ENCODE data around the gene PXK. TPM values are rescaled to one million over a fixed set of nuclear protein-coding genes. Genes with fewer than 3 reads are reported as not detected.
"Not testable (repeated sequence)": the region's sequence is repeated elsewhere in the genome, so short reads cannot be mapped to it uniquely, and the experiment has no call there.

PXK gene
- total RNA-seq: 10 to 100 TPM; 50.7 to 51.2 TPM

DNA sequence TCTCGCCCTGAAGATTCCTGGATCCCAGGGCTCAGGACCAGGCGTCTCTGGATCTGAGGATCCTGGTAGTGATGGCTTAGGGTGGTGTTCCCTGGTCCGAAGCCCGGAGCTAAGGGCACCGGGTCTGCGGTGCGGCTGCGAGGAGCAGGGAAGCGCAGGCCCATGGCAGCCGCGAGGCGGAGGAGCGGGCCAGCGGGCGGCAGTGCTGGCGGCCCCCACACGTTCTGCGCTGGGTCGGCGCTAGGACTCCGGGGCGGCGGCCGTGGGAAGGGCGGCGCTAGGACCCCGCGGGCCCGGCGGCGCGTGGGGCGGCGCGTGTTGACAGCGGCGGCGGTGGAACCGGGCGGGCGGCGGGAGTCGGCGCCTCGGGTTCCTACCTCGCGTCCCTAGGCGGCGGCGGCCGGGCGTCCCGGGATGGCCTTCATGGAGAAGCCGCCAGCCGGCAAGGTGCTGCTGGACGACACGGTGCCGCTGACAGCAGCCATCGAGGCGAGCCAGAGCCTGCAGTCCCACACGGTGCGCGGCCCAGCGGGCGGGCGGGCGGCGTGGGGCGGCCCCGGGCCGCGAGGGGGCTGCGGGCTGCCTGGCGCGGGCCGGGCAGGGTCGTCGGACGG lies at the start of gene PXK:
Gene PXK (plus strand): TSS at position 318 of the 614 bp plus-strand sequence. CDS start 97 bp downstream, at position 415.
- CTCF ChIA-PET: interaction anchor here (1.0 to 8.6 kb wide), 9 partner anchors 17 to 159 kb away, joined by 3 to 76 read pairs (median 8); partner anchors contain the start of genes HTD2, KCTD6 and RPP14
- peaks cover 16% of the 10 kb centered on the region for H3K36me3 Mint-ChIP-seq (ENCODE audit: low read depth)
- H3K27me3 Mint-ChIP-seq: no peaks in the 10 kb centered on the region
- peaks cover 40% of the 10 kb centered on the region for H3K4me1 Mint-ChIP-seq
- POLR2A ChIA-PET: interaction anchor here (0.6 to 5.6 kb wide), 13 partner anchors 8 to 226 kb away, joined by 3 to 35 read pairs (median 4); partner anchors contain the start of genes HTD2, KCTD6 and RPP14
- H3K27ac Mint-ChIP-seq: peak within 1 kb of the TSS; percentile 98
- DNase-seq: peak; percentile 84
- no peaks in the 10 kb centered on the region for H3K9me3 Mint-ChIP-seq
- H3K4me3 Mint-ChIP-seq: peak within 1 kb of the TSS; percentile 100

DNA sequence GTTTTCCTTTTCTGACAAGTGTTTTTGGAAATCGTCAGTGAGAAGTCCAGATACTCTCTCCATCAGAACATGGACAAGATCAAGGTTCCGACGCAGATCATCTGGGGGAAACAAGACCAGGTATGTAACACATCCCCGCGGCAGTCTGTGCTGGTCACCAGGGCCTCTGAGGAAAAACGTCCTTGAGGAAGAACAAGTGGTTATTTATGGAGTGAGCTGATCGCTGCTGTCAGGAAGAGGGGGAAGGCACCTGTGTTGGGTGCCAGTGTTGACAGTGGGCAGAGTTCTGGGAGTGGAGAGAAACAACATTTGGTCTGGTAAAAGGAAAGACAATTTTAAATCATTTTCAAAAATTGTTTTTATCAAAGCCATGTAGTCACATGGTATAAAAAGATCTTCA lies 47.4 kb upstream of the PXK start:
- Mint-ChIP-seq H3K36me3 (ENCODE audit: low read depth) (no peaks in the 10 kb centered on the region), H3K4me1 (no peaks in the 10 kb centered on the region), H3K9me3 (no peaks in the 10 kb centered on the region), H3K27me3 (no peaks in the 10 kb centered on the region), H3K4me3 (no peak overlapping the region), H3K27ac (no peak overlapping the region)
- CTCF ChIA-PET: interaction anchor here (1.3 kb wide), 1 partner anchor 68 kb away, joined by 3 read pairs; no protein-coding TSS in a partner anchor
- no peak for DNase-seq
- POLR2A ChIA-PET: no interaction called here

DNA sequence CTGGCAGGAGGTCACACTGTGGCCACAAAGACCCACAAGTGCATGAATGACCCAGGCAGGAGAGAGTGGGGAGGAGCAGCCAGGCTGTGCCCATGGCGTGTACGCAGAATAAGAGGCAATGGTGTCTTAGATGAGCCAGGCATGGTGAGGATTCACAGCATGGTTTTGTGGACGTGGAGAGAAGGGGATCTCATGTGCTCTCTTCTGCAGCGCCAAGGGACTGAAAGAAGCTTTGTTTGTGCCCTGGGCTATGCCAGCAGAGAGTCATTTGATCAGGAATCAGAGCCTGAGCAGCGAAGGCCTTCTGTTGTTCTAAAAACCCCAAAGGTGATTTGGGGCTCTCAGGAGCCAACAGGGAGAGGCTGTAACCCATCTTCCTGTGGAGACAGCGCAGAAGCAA lies 45.3 kb upstream of the PXK start:
- ChIA-PET CTCF (no interaction called here), POLR2A (interaction anchor here (1.0 kb wide), 1 partner anchor 47 kb away, joined by 3 read pairs; no protein-coding TSS in a partner anchor)
- Mint-ChIP-seq H3K4me1 (no peaks in the 10 kb centered on the region), H3K27me3 (no peaks in the 10 kb centered on the region), H3K9me3 (peaks cover 3% of the 10 kb centered on the region), H3K36me3 (ENCODE audit: low read depth) (no peaks in the 10 kb centered on the region), H3K4me3 (no peak overlapping the region), H3K27ac (no peak overlapping the region)
- no peak for DNase-seq

DNA sequence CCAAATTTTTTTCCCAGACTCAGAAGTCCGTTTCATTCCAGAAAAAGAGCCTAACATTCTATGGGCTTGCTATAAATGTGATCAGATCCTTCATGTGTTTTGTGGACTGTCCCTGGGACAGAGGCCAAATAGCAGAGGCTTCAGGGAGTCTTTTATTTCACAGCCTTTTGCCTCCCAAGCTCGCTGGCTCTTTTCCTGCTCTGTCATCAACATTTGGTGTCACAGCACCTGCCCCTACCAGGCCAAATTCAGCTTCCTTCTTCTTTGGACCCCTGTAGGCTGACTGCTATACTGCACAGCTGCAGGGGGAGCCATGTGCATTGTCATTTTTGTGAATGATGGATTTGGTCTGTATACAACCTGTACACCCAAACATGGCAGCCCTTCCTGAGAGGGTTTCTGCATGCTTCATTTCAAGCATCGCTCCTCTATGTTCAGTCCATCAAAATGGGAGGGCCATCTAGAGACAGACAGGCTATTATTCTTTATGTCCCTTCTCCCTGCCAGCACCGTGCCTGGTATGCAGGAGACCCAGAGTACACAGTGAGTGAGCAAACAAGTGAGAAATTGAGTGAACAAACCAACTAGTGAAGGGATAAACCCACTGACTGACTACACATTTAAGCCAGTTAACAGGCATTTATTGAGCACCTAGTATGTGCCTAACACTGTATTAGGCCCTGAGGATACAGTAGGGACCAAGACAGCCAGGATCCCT lies 44.5 kb upstream of the PXK start:
- no peak for DNase-seq
- no peak overlapping the region for H3K27ac Mint-ChIP-seq
- H3K4me1 Mint-ChIP-seq: no peaks in the 10 kb centered on the region
- POLR2A ChIA-PET: no interaction called here
- no peaks in the 10 kb centered on the region for H3K36me3 Mint-ChIP-seq (ENCODE audit: low read depth)
- no peak overlapping the region for H3K4me3 Mint-ChIP-seq
- H3K9me3 Mint-ChIP-seq: peaks cover 3% of the 10 kb centered on the region
- no peaks in the 10 kb centered on the region for H3K27me3 Mint-ChIP-seq
- CTCF ChIA-PET: no interaction called here

GRCh38 chr3:58288964-58289613 lies 43.6 kb upstream of the PXK start:
- H3K27ac Mint-ChIP-seq; H3K4me1 Mint-ChIP-seq; DNase-seq; CTCF ChIA-PET; POLR2A ChIA-PET; H3K27me3 Mint-ChIP-seq; H3K9me3 Mint-ChIP-seq; H3K36me3 Mint-ChIP-seq (ENCODE audit: low read depth); H3K4me3 Mint-ChIP-seq: not testable (repeated sequence)

DNA sequence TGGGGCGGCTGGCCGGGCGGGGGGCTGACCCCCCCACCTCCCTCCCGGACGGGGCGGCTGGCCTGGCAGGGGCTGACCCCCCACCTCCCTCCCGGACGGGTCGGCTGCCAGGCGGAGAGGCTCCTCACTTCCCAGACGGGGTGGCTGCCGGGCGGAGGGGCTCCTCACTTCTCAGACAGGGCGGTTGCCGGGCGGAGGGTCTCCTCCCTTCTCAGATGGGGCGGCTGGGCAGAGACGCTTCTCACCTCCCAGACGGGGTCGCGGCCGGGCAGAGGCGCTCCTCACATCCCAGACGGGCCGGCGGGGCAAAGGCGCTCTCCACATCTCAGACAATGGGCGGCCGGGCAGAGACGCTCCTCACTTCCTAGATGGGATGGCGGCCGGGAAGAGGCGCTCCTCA lies 42.2 kb upstream of the PXK start:
- H3K27me3 Mint-ChIP-seq; H3K4me1 Mint-ChIP-seq; H3K27ac Mint-ChIP-seq; H3K36me3 Mint-ChIP-seq (ENCODE audit: low read depth); DNase-seq; H3K9me3 Mint-ChIP-seq; POLR2A ChIA-PET; H3K4me3 Mint-ChIP-seq; CTCF ChIA-PET: not testable (repeated sequence)

GRCh38 chr3:58291671-58292338 lies 40.9 kb upstream of the PXK start:
- Mint-ChIP-seq H3K4me3 (no peak overlapping the region), H3K27me3 (no peaks in the 10 kb centered on the region), H3K9me3 (peaks cover 3% of the 10 kb centered on the region), H3K36me3 (ENCODE audit: low read depth) (no peaks in the 10 kb centered on the region), H3K4me1 (no peaks in the 10 kb centered on the region), H3K27ac (no peak overlapping the region)
- ChIA-PET POLR2A (no interaction called here), CTCF (interaction anchor here (0.6 kb wide), 1 partner anchor 663 kb away, joined by 3 read pairs; no protein-coding TSS in a partner anchor)
- DNase-seq: no peak

GRCh38 chr3:58292866-58293265 lies 39.8 kb upstream of the PXK start:
- ChIA-PET POLR2A (no interaction called here), CTCF (interaction anchor here (1.4 kb wide), 1 partner anchor 13 kb away, joined by 3 read pairs; the partner anchor contains the start of genes HTD2 and RPP14)
- no peaks in the 10 kb centered on the region for H3K36me3 Mint-ChIP-seq (ENCODE audit: low read depth)
- H3K9me3 Mint-ChIP-seq: peaks cover 3% of the 10 kb centered on the region
- no peaks in the 10 kb centered on the region for H3K4me1 Mint-ChIP-seq
- no peak for DNase-seq
- no peak overlapping the region for H3K27ac Mint-ChIP-seq
- H3K27me3 Mint-ChIP-seq: no peaks in the 10 kb centered on the region
- H3K4me3 Mint-ChIP-seq: no peak overlapping the region

DNA sequence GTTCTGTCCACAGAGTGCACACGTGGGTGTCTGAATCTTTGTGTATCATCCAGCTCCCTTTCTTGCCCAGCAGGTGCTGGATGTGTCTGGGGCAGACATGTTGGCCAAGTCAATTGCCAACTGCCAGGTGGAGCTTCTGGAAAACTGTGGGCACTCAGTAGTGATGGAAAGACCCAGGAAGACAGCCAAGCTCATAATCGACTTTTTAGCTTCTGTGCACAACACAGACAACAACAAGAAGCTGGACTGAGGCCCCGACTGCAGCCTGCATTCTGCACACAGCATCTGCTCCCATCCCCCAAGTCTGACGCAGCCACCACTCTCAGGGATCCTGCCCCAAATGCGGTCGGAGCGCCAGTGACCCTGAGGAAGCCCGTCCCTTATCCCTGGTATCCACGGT lies 39.2 kb upstream of the PXK start:
- Mint-ChIP-seq H3K27ac (no peak overlapping the region), H3K9me3 (peaks cover 3% of the 10 kb centered on the region), H3K27me3 (peaks cover 6% of the 10 kb centered on the region), H3K4me1 (no peaks in the 10 kb centered on the region), H3K36me3 (ENCODE audit: low read depth) (no peaks in the 10 kb centered on the region), H3K4me3 (no peak overlapping the region)
- ChIA-PET POLR2A (no interaction called here), CTCF (interaction anchor here (0.6 to 1.4 kb wide), 2 partner anchors 13 to 170 kb away, joined by 3 read pairs; partner anchors contain the start of genes HTD2 and RPP14)
- DNase-seq: no peak

DNA sequence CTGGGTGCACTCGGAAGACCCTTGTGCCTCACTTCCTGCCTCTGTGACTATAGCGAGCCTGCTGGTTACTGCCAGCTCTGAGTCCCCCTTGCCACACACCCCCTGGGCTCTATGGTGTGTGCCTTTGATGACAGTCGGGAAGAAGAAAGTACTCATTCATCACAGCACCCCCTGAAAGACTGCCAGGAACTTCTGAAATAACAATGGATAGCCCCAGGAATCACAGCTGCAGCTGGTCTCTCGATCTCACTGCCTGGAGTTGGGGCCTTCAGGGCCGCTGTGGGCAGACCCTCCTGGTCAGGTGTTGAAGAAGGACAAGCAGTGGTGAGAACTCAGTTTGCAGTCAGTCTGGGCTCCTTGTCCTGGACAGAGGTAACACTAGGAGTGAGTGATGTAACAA lies 36.4 kb upstream of the PXK start:
- no peak for DNase-seq
- H3K36me3 Mint-ChIP-seq (ENCODE audit: low read depth): no peaks in the 10 kb centered on the region
- CTCF ChIA-PET: interaction anchor here (0.6 kb wide), 1 partner anchor 44 kb away, joined by 5 read pairs; no protein-coding TSS in a partner anchor
- POLR2A ChIA-PET: interaction anchor here (1.1 kb wide), 1 partner anchor 10 kb away, joined by 3 read pairs; the partner anchor contains the start of gene RPP14
- no peak overlapping the region for H3K4me3 Mint-ChIP-seq
- H3K9me3 Mint-ChIP-seq: peaks cover 3% of the 10 kb centered on the region
- H3K27me3 Mint-ChIP-seq: peaks cover 18% of the 10 kb centered on the region
- H3K27ac Mint-ChIP-seq: no peak overlapping the region
- no peaks in the 10 kb centered on the region for H3K4me1 Mint-ChIP-seq

DNA sequence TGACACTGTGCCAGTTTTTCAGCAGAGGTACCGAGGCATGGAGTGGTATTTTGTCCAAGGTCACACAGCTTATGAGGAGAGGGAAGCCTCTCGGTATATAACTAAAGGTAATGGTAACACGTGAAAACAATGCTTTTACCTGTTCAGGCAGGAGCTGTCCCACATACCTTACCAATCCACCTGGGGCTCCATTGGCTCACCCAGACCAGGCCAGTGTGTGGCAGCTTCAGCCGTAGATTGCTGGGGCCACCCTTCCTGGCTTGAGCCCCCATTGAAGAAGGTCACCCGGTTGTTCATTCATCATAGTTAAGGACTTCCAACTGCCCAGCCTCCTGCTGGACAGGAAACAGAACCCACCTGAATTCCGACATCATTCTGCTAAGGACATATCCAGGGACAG lies 35.8 kb upstream of the PXK start:
- DNase-seq: no peak
- Mint-ChIP-seq H3K27me3 (peaks cover 22% of the 10 kb centered on the region), H3K27ac (no peak overlapping the region), H3K4me3 (no peak overlapping the region), H3K4me1 (no peaks in the 10 kb centered on the region), H3K9me3 (no peaks in the 10 kb centered on the region), H3K36me3 (ENCODE audit: low read depth) (no peaks in the 10 kb centered on the region)
- CTCF ChIA-PET: interaction anchor here (1.7 kb wide), 1 partner anchor 109 kb away, joined by 5 read pairs; no protein-coding TSS in a partner anchor
- POLR2A ChIA-PET: no interaction called here

GRCh38 chr3:58298190-58298589 lies 34.5 kb upstream of the PXK start:
- POLR2A ChIA-PET: interaction anchor here (0.9 kb wide), 1 partner anchor 136 kb away, joined by 3 read pairs; no protein-coding TSS in a partner anchor
- Mint-ChIP-seq H3K27ac (no peak overlapping the region), H3K9me3 (no peaks in the 10 kb centered on the region), H3K27me3 (peaks cover 22% of the 10 kb centered on the region), H3K4me3 (no peak overlapping the region), H3K36me3 (ENCODE audit: low read depth) (no peaks in the 10 kb centered on the region), H3K4me1 (no peaks in the 10 kb centered on the region)
- DNase-seq: no peak
- CTCF ChIA-PET: interaction anchor here (1.7 kb wide), 1 partner anchor 110 kb away, joined by 5 read pairs; no protein-coding TSS in a partner anchor
